H1 (cell line): ENCODE measurements around the gene TMC3.

Source experiments
- BACH1 ChIP-seq: IDR thresholded peaks from 2 replicates; pipeline ENCODE4 v1.6.1; 2012; ENCODE audit warnings: low read length, improper control_type of control experiment
- CTCF ChIP-seq, 3 experiments: IDR thresholded peaks; 1 replicate in 2 of 3; 2 replicates in 1 of 3; pipeline versions ENCODE4 v1.5.1 to v1.6.1; 2011; ENCODE audit warnings: low read length in 3 of 3, mild to moderate bottlenecking in 3 of 3, inconsistent platforms in 2 of 3, low read depth in 1 of 3, moderate library complexity in 1 of 3; ENCODE audit not compliant: insufficient read depth in 1 of 3; ENCODE audit errors: control extremely low read depth in 1 of 3
- HDAC2 ChIP-seq, 2 experiments: fragments of 300-600 bp in 1 of 2; sonication (generic) in 1 of 2; IDR thresholded peaks; 2 replicates each; pipeline ENCODE4 v1.6.1; 2011 to 2012; ENCODE audit warnings: low read depth in 2 of 2, low read length in 2 of 2, mild to moderate bottlenecking in 2 of 2, moderate library complexity in 2 of 2, borderline replicate concordance in 1 of 2, inconsistent platforms in 1 of 2
- POLR2AphosphoS5 ChIP-seq: IDR thresholded peaks from 2 replicates; pipeline ENCODE4 v1.6.1; 2011; ENCODE audit warnings: low read depth, low read length
- SAP30 ChIP-seq: fragments of 300-600 bp; sonication (generic); IDR thresholded peaks from 2 replicates; pipeline ENCODE4 v1.7.1; 2012; ENCODE audit warnings: low read length, moderate library complexity, mild to moderate bottlenecking, inconsistent platforms; ENCODE audit not compliant: insufficient read depth, insufficient replicate concordance
- SP1 ChIP-seq: IDR thresholded peaks from 2 replicates; pipeline ENCODE4 v1.6.1; 2011; ENCODE audit warnings: low read depth, low read length
- TAF1 ChIP-seq: IDR thresholded peaks from 2 replicates; pipeline ENCODE4 v1.6.1; 2011; ENCODE audit warnings: mild to moderate bottlenecking, low read depth, low read length
- YY1 ChIP-seq: IDR thresholded peaks from 2 replicates; pipeline ENCODE4 v1.6.1; 2011; ENCODE audit warnings: low read depth, mild to moderate bottlenecking, low read length

GRCh38 chr15:81337713-81338157 is 36.3 kb downstream of the TMC3 start:
- TF ChIP-seq YY1 (no peak), POLR2AphosphoS5 (no peak), HDAC2 (IDR thresholded peaks at IDR 0.05; ENCODE audit: borderline replicate concordance in 1 of 2, low read depth in 2 of 2, low read length in 2 of 2) (no peak), SP1 (no peak), BACH1 (no peak), TAF1 (no peak), SAP30 (no peak), CTCF (IDR thresholded peaks at IDR 0.05; ENCODE audit: control extremely low read depth in 1 of 3, insufficient read depth in 1 of 3, low read depth in 1 of 3, low read length in 3 of 3) (no peak)
